WTC11 (cell line): ENCODE results near the gene MRPS11. TPM values are rescaled to one million over a fixed set of nuclear protein-coding genes. Genes with fewer than 3 reads are reported as not detected.
"Not testable (repeated sequence)": the region's sequence is repeated elsewhere in the genome, so short reads cannot be mapped to it uniquely, and the experiment has no call there.

Experiments
- ATAC-seq: fragments of 200-7000 bp; cut with Tn5 transposase; 2 replicates; pipeline ENCODE4 v1.10.0; 2021; ENCODE audit warnings: mild to moderate bottlenecking, moderate library complexity
- CTCF ChIA-PET: fragments of 300-600 bp; sonication (Branson Sonifier 250); formaldehyde crosslinking; loops from one replicate; lab custom pipeline; 2021; ENCODE audit warnings: antibody characterized with exemption; lab: Charles Lee
- POLR2A ChIA-PET: fragments of 350-600 bp; sonication (Branson Sonifier 250); formaldehyde crosslinking; loops from one replicate; lab custom pipeline; 2021; ENCODE audit warnings: antibody characterized with exemption; lab: Charles Lee
- DNase-seq: peaks from one replicate; pipeline ENCODE4 v3.0.0; 2021; ENCODE audit warnings: low spot score
- H3K27ac Mint-ChIP-seq: 2 replicates; pipeline ENCODE4 v1.8.0; 2021; ENCODE audit warnings: mixed read lengths
- H3K27me3 Mint-ChIP-seq: 2 replicates; pipeline ENCODE4 v1.8.0; 2021; ENCODE audit warnings: low read depth, mild to moderate bottlenecking, moderate library complexity, mixed read lengths
- H3K36me3 Mint-ChIP-seq: 2 replicates; pipeline ENCODE4 v1.8.0; 2021; ENCODE audit warnings: mixed read lengths
- H3K4me1 Mint-ChIP-seq: 2 replicates; pipeline ENCODE4 v1.8.0; 2022; ENCODE audit warnings: mixed read lengths
- H3K4me3 Mint-ChIP-seq: 2 replicates; pipeline ENCODE4 v1.8.0; 2021; ENCODE audit warnings: mild to moderate bottlenecking, moderate library complexity, mixed read lengths
- H3K9me3 Mint-ChIP-seq: 2 replicates; pipeline ENCODE4 v1.8.0; 2021; ENCODE audit warnings: mixed read lengths
- ATF2 ChIP-seq: sonication (generic); formaldehyde crosslinking; IDR thresholded peaks from 2 replicates; pipeline ENCODE4 v1.8.1; 2022; ENCODE audit warnings: low read depth, missing genetic modification reagents, borderline replicate concordance
- CREB1 ChIP-seq: sonication (generic); formaldehyde crosslinking; IDR thresholded peaks from 2 replicates; pipeline ENCODE4 v1.8.0; 2023; ENCODE audit warnings: mild to moderate bottlenecking, missing genetic modification reagents
- EMX1 ChIP-seq: fragments of 250-450 bp; sonication (Bioruptor Pico); IDR thresholded peaks from 2 replicates; pipeline ENCODE4 v1.8.0; 2021; ENCODE audit warnings: mild to moderate bottlenecking
- ERG ChIP-seq: fragments of 250-450 bp; sonication (Bioruptor Pico); IDR thresholded peaks from 2 replicates; pipeline ENCODE4 v1.8.0; 2021; ENCODE audit warnings: mild to moderate bottlenecking
- ESRRA ChIP-seq: sonication (generic); formaldehyde crosslinking; IDR thresholded peaks from 2 replicates; pipeline ENCODE4 v1.8.1; 2022; ENCODE audit warnings: mild to moderate bottlenecking, missing genetic modification reagents, borderline replicate concordance
- FOXK1 ChIP-seq: sonication (generic); formaldehyde crosslinking; IDR thresholded peaks from 2 replicates; pipeline ENCODE4 v1.8.0; 2022; ENCODE audit warnings: mild to moderate bottlenecking, moderate library complexity, missing genetic modification reagents
- GRHL2 ChIP-seq: fragments of 250-450 bp; sonication (Bioruptor Pico); IDR thresholded peaks from 2 replicates; pipeline ENCODE4 v1.8.0; 2022; ENCODE audit warnings: mild to moderate bottlenecking, moderate library complexity; ENCODE audit not compliant: insufficient replicate concordance, severe bottlenecking
- GTF2I ChIP-seq: fragments of 250-450 bp; sonication (Bioruptor Pico); conservative IDR thresholded peaks from 2 replicates; pipeline ENCODE4 v1.4.0; 2021; ENCODE audit warnings: mild to moderate bottlenecking
- JUN ChIP-seq: sonication (generic); formaldehyde crosslinking; IDR thresholded peaks from 2 replicates; pipeline ENCODE4 v1.8.0; 2023; ENCODE audit warnings: mild to moderate bottlenecking, missing genetic modification reagents
- NFE2L1 ChIP-seq: sonication (generic); formaldehyde crosslinking; IDR thresholded peaks from 2 replicates; pipeline ENCODE4 v1.8.1; 2023; ENCODE audit warnings: missing genetic modification reagents
- SOX15 ChIP-seq: fragments of 250-450 bp; sonication (Bioruptor Pico); IDR thresholded peaks from 2 replicates; pipeline ENCODE4 v1.9.0; 2021; ENCODE audit warnings: mild to moderate bottlenecking
- TCF7 ChIP-seq: sonication (generic); formaldehyde crosslinking; IDR thresholded peaks from 2 replicates; pipeline ENCODE4 v1.8.0; 2022; ENCODE audit warnings: mild to moderate bottlenecking, low read depth, missing genetic modification reagents, moderate library complexity
- ZNF232 ChIP-seq: sonication (generic); formaldehyde crosslinking; IDR thresholded peaks from 2 replicates; pipeline ENCODE4 v1.8.0; 2022; ENCODE audit warnings: mild to moderate bottlenecking, missing genetic modification reagents
- ZNF263 ChIP-seq: sonication (generic); formaldehyde crosslinking; IDR thresholded peaks from 2 replicates; pipeline ENCODE4 v1.8.1; 2022; ENCODE audit warnings: low read depth, mild to moderate bottlenecking, moderate library complexity, missing genetic modification reagents
- ZNF532 ChIP-seq: fragments of 250-450 bp; sonication (Bioruptor Pico); IDR thresholded peaks from 2 replicates; pipeline ENCODE4 v1.9.0; 2021; ENCODE audit warnings: mild to moderate bottlenecking, borderline replicate concordance
- total RNA-seq: library from RNA; stranded (reverse); gene quantifications from 3 replicates; pipeline ENCODE4 v1.2.3, GENCODE V29; 2021
- TF ChIP-seq, protein P1 (sequence below): sonication (generic); formaldehyde crosslinking; IDR thresholded peaks from 2 replicates; pipeline ENCODE4 v1.8.0; 2022; ENCODE audit warnings: missing genetic modification reagents
- TF ChIP-seq, protein P2 (sequence below): sonication (generic); formaldehyde crosslinking; IDR thresholded peaks from 2 replicates; pipeline ENCODE4 v1.8.1; 2023; ENCODE audit warnings: mild to moderate bottlenecking, missing genetic modification reagents, moderate library complexity
- TF ChIP-seq, protein P3 (sequence below): fragments of 250-450 bp; sonication (Bioruptor Pico); IDR thresholded peaks from 2 replicates; pipeline ENCODE4 v2.1.2; 2022; ENCODE audit warnings: mild to moderate bottlenecking, moderate library complexity

MRPS11 gene
- total RNA-seq, 1 experiment from 2014 or later, result 49.1 TPM

GRCh38 chr15:88513195-88513594 is 45.7 kb downstream of the MRPS11 start (continued):
- TF ChIP-seq ZNF532 (no peak), ATF2 (CRISPR knock-in tag) (no peak), SOX15 (CRISPR knock-in tag) (no peak), ERG (CRISPR knock-in tag) (no peak)

DNA sequence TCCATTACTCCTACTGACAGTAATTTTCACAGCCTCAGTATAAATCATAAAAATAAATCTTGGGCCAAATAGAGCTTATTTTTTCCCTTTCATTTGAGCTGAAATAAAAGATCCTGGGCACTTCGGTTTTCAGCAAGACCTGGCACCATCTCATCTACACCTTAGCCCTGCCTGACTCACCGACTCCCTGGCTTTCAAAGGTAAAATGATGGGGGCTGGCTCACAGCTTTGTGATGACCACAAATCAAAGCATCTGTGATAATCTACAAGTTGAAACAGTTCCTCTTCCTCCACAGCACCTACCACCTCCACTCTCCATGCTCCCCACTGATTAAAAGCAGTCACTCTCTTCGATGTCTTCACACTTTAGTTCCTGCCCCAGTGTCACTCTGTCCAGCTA is 51.4 kb downstream of the MRPS11 start:
- peaks cover 7% of the 10 kb centered on the region; the same call in 1 of the 2 replicates for H3K9me3 Mint-ChIP-seq
- ChIA-PET POLR2A (no interaction called here), CTCF (no interaction called here)
- no peaks in the 10 kb centered on the region for H3K4me1 Mint-ChIP-seq
- H3K27ac Mint-ChIP-seq, result no peak overlapping the region
- ATAC-seq (no peak), DNase-seq (no peak)
- H3K27me3 Mint-ChIP-seq, result no peaks in the 10 kb centered on the region; the same call in 1 of the 2 replicates
- H3K36me3 Mint-ChIP-seq, result peaks cover 16% of the 10 kb centered on the region
- TF ChIP-seq GTF2I (CRISPR knock-in tag), result no peak
- H3K4me3 Mint-ChIP-seq, result no peak overlapping the region

DNA sequence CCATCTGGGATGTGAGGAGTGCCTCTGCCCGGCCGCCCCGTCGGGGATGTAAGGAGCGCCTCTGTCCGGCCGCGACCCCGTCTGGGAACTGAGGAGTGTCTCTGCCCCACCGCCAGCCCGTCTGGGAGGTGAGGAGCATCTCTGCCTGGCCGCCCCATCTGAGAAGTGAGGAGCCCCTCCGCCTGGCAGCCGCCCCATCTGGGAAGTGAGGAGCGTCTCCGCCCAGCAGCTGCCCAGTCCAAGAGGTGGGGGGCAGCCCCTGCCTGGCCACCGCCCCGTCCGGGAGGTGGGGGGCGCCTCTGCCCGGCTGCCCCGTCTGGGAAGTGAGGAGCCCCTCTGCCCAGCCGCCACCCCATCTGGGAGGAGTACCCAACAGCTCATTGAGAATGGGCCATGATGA is 56.6 kb downstream of the MRPS11 start:
- H3K9me3 Mint-ChIP-seq, result peaks cover 18% of the 10 kb centered on the region; the same call in 1 of the 2 replicates
- CTCF ChIA-PET, H3K4me1 Mint-ChIP-seq, POLR2A ChIA-PET, H3K27me3 Mint-ChIP-seq, DNase-seq, ATAC-seq, H3K4me3 Mint-ChIP-seq, H3K27ac Mint-ChIP-seq: not testable (repeated sequence)
- H3K36me3 Mint-ChIP-seq, result peaks cover 43% of the 10 kb centered on the region

- ATAC-seq, result no peak
- no peak overlapping the region for H3K27ac Mint-ChIP-seq
- DNase-seq, result no peak
- peaks cover 18% of the 10 kb centered on the region; the same call in 1 of the 2 replicates for H3K9me3 Mint-ChIP-seq
- H3K27me3 Mint-ChIP-seq, result no peaks in the 10 kb centered on the region; the same call in 1 of the 2 replicates
- no peaks in the 10 kb centered on the region for H3K4me1 Mint-ChIP-seq
- CTCF ChIA-PET, result no interaction called here
- POLR2A ChIA-PET, result interaction anchor here (0.7 kb wide), 1 partner anchor 13 kb away, joined by 4 read pairs; no protein-coding TSS in a partner anchor
- H3K36me3 Mint-ChIP-seq, result peaks cover 49% of the 10 kb centered on the region
- no peak overlapping the region for H3K4me3 Mint-ChIP-seq
- TF ChIP-seq CREB1 (CRISPR knock-in tag) (no peak), ESRRA (CRISPR knock-in tag) (no peak), ZNF232 (no peak), TCF7 (CRISPR knock-in tag) (no peak), JUN (no peak), GRHL2 (CRISPR knock-in tag) (no peak), ZNF263 (no peak), FOXK1 (CRISPR knock-in tag) (no peak), NFE2L1 (CRISPR knock-in tag) (no peak), EMX1 (no peak), SOX15 (CRISPR knock-in tag) (no peak)
- TF ChIP-seq, protein P1, sequence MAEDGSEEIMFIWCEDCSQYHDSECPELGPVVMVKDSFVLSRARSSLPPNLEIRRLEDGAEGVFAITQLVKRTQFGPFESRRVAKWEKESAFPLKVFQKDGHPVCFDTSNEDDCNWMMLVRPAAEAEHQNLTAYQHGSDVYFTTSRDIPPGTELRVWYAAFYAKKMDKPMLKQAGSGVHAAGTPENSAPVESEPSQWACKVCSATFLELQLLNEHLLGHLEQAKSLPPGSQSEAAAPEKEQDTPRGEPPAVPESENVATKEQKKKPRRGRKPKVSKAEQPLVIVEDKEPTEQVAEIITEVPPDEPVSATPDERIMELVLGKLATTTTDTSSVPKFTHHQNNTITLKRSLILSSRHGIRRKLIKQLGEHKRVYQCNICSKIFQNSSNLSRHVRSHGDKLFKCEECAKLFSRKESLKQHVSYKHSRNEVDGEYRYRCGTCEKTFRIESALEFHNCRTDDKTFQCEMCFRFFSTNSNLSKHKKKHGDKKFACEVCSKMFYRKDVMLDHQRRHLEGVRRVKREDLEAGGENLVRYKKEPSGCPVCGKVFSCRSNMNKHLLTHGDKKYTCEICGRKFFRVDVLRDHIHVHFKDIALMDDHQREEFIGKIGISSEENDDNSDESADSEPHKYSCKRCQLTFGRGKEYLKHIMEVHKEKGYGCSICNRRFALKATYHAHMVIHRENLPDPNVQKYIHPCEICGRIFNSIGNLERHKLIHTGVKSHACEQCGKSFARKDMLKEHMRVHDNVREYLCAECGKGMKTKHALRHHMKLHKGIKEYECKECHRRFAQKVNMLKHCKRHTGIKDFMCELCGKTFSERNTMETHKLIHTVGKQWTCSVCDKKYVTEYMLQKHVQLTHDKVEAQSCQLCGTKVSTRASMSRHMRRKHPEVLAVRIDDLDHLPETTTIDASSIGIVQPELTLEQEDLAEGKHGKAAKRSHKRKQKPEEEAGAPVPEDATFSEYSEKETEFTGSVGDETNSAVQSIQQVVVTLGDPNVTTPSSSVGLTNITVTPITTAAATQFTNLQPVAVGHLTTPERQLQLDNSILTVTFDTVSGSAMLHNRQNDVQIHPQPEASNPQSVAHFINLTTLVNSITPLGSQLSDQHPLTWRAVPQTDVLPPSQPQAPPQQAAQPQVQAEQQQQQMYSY, result no peak
- TF ChIP-seq, protein P2, sequence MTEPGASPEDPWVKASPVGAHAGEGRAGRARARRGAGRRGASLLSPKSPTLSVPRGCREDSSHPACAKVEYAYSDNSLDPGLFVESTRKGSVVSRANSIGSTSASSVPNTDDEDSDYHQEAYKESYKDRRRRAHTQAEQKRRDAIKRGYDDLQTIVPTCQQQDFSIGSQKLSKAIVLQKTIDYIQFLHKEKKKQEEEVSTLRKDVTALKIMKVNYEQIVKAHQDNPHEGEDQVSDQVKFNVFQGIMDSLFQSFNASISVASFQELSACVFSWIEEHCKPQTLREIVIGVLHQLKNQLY (CRISPR knock-in tag), result no peak
- TF ChIP-seq, protein P3, sequence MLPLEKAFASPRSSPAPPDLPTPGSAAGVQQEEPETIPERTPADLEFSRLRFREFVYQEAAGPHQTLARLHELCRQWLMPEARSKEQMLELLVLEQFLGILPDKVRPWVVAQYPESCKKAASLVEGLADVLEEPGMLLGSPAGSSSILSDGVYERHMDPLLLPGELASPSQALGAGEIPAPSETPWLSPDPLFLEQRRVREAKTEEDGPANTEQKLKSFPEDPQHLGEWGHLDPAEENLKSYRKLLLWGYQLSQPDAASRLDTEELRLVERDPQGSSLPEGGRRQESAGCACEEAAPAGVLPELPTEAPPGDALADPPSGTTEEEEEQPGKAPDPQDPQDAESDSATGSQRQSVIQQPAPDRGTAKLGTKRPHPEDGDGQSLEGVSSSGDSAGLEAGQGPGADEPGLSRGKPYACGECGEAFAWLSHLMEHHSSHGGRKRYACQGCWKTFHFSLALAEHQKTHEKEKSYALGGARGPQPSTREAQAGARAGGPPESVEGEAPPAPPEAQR, result no peak
Measured at GRCh38 chr15:88525418-88525817, 57.9 kb downstream of the MRPS11 start.
